HepG2 (cell line): ENCODE data around the gene TASL. TPM values are rescaled to one million over a fixed set of nuclear protein-coding genes. Genes with fewer than 3 reads are reported as not detected.

Experiments
- ATAC-seq: fragments of 200-7000 bp; cut with Tn5 transposase; 3 replicates; pipeline ENCODE4 v1.9.1; 2020; ENCODE audit warnings: mild to moderate bottlenecking, moderate library complexity
- BruUV-seq: library from RNA; stranded (reverse); fragments of 400-500 nt; replicated peaks from 2 replicates; lab custom pipeline; 2021; lab: Mats Ljungman, UMichigan
- CTCF ChIA-PET: fragments of 300-600 bp; formaldehyde crosslinking; extraction: SDS; loops from one replicate; lab custom pipeline; 2021; ENCODE audit warnings: low total read pairs, inconsistent platforms, low intra/inter-chr PET ratio; lab: Yijun Ruan, JAX
- POLR2A ChIA-PET: fragments of 350-600 bp; sonication (Branson Sonifier 250); formaldehyde crosslinking; loops from one replicate; lab custom pipeline; 2020; ENCODE audit warnings: antibody characterized with exemption, inconsistent platforms; lab: Yijun Ruan, JAX
- DNase-seq: peaks from one replicate; pipeline ENCODE4 v3.0.0-alpha.2; 2015; ENCODE audit warnings: low spot score
- FAIRE-seq: peaks from 3 replicates; lab custom pipeline; 2011; peaks lifted over from hg19 to GRCh38; lab: Jason Lieb, UNC
- H2AFZ ChIP-seq: one replicate; pipeline ENCODE4 v1.6.1; 2011; ENCODE audit warnings: low read length, inconsistent platforms
- H3K27ac ChIP-seq: fragments of 300-600 bp; 3 replicates; pipeline ENCODE4 v1.8.0; 2011; ENCODE audit warnings: mixed run types, mild to moderate bottlenecking, mixed read lengths, low read length, inconsistent platforms; ENCODE audit not compliant: insufficient read depth; ENCODE audit errors: extremely low read length
- H3K27me3 ChIP-seq, 2 experiments: fragments of 200-600 bp in 1 of 2; 2 replicates in 1 of 2; 3 replicates in 1 of 2; pipeline versions ENCODE4 v1.6.0 to v1.8.0; 2011; ENCODE audit warnings: low read length in 2 of 2, mild to moderate bottlenecking in 2 of 2, moderate library complexity in 2 of 2, inconsistent platforms in 1 of 2; ENCODE audit not compliant: insufficient read depth in 2 of 2, control insufficient read depth in 1 of 2
- H3K36me3 ChIP-seq, 2 experiments: fragments of 200-600 bp in 1 of 2; replicated peaks in 1 of 2; 2 replicates in 1 of 2; 3 replicates in 1 of 2; pipeline versions ENCODE4 v1.5.1 to v1.8.0; 2011; ENCODE audit warnings: low read length in 2 of 2, inconsistent platforms in 1 of 2; ENCODE audit not compliant: insufficient read depth in 2 of 2, control insufficient read depth in 1 of 2
- H3K4me1 ChIP-seq: 2 replicates; pipeline ENCODE4 v1.5.1; 2012; ENCODE audit warnings: low read length, inconsistent platforms; ENCODE audit not compliant: insufficient read depth
- H3K4me2 ChIP-seq: 2 replicates; pipeline ENCODE4 v1.6.0; 2011; ENCODE audit warnings: low read depth, low read length, inconsistent platforms
- H3K4me3 ChIP-seq, 3 experiments: fragments of 200-600 bp in 1 of 3; sonication (generic), shearing (Covaris generic) in 1 of 3; replicated peaks in 1 of 3; 2 replicates each; pipeline ENCODE4 v1.5.1; 2011 to 2016; ENCODE audit warnings: low read length in 3 of 3, inconsistent platforms in 2 of 3, low read depth in 2 of 3, mild to moderate bottlenecking in 2 of 3, control low read depth in 1 of 3, mixed read lengths in 1 of 3; ENCODE audit not compliant: insufficient read depth in 1 of 3
- H3K79me2 ChIP-seq: one replicate; pipeline ENCODE4 v1.6.1; 2011; ENCODE audit warnings: low read length, inconsistent platforms; ENCODE audit not compliant: insufficient read depth
- H3K9ac ChIP-seq: 2 replicates; pipeline ENCODE4 v1.6.0; 2011; ENCODE audit warnings: mild to moderate bottlenecking, low read depth, low read length, inconsistent platforms; ENCODE audit not compliant: insufficient read depth
- H3K9me3 ChIP-seq: 2 replicates; pipeline ENCODE4 v1.5.1; 2012; ENCODE audit warnings: mild to moderate bottlenecking, low read length
- H4K20me1 ChIP-seq: 2 replicates; pipeline ENCODE4 v1.6.0; 2011; ENCODE audit warnings: inconsistent platforms, mild to moderate bottlenecking, low read length, moderate library complexity; ENCODE audit not compliant: insufficient read depth
- ZNF556 ChIP-seq: sonication (generic); formaldehyde crosslinking; IDR thresholded peaks from 2 replicates; pipeline ENCODE4 v1.4.0; 2020; ENCODE audit warnings: mild to moderate bottlenecking, missing genetic modification reagents, borderline replicate concordance
- WGBS: methylation state at CpG from one replicate; pipeline ENCODE4 v1.1.6; 2017; ENCODE audit warnings: low lambda C conversion rate; 5-methylcytosine and 5-hydroxymethylcytosine counted together
- in situ Hi-C: cut with HindIII; loops from 2 replicates; pipeline ENCODE4 v1.10.0; 2017; ENCODE audit warnings: low pct_unique_long_range_greater_than_20kb; ENCODE audit not compliant: extremely low pct_ligation_motif_present
- intact Hi-C: fragments of 100-400 bp; cut with micrococcal nuclease; formaldehyde crosslinking; loops from one replicate; pipeline ENCODE4 v1.10.0; 2022; ENCODE audit not compliant: unreplicated experiment
- polyA plus RNA-seq, 8 experiments: library from polyadenylated mRNA; depleted of rRNA in 3 of 8; stranded (reverse) in 7 of 8; unstranded in 1 of 8; fragments of >200 nt; fragmentation: Illumina TruSeq in 4 of 8; extraction: Trizol in 4 of 8; gene quantifications; 2 replicates each; pipeline versions ENCODE4 v1.2.1 to v1.2.3, GENCODE V29; 2011 to 2016; ENCODE audit warnings: low read depth in 4 of 8, missing spikeins in 1 of 8, mixed read lengths in 1 of 8; ENCODE audit not compliant: insufficient read depth in 1 of 8
- small RNA-seq, 3 experiments: library from RNA; depleted of rRNA; stranded (forward); fragments of <200 nt; gene quantifications; one replicate each; pipeline ENCODE3, GENCODE V24; 2012; ENCODE audit warnings: low read depth in 2 of 3, low replicate concordance in 1 of 3; ENCODE audit not compliant: insufficient read length in 3 of 3, insufficient read depth in 2 of 3
- total RNA-seq, 5 experiments: library from RNA; depleted of rRNA; stranded (reverse); fragments of >200 nt; fragmentation: Illumina TruSeq; extraction: Trizol; gene quantifications; 2 replicates each; pipeline ENCODE4 v1.2.3, GENCODE V29; 2016; ENCODE audit warnings: low read depth in 1 of 5
- TF ChIP-seq, protein P1 (sequence below): IDR thresholded peaks from 2 replicates; pipeline ENCODE4 v1.6.1; 2016; ENCODE audit warnings: mild to moderate bottlenecking, missing biosample characterization, missing genetic modification reagents
- TF ChIP-seq, protein P2 (sequence below): sonication (generic); formaldehyde crosslinking; IDR thresholded peaks from 2 replicates; pipeline ENCODE4 v1.5.0; 2020; ENCODE audit warnings: mild to moderate bottlenecking, missing genetic modification reagents, moderate library complexity

TASL gene
- total and polyA plus RNA-seq, 2 of the 13 experiments (the other 11 are each of a cell fraction or from before 2014, with no cell fraction given) = not detected

DNA sequence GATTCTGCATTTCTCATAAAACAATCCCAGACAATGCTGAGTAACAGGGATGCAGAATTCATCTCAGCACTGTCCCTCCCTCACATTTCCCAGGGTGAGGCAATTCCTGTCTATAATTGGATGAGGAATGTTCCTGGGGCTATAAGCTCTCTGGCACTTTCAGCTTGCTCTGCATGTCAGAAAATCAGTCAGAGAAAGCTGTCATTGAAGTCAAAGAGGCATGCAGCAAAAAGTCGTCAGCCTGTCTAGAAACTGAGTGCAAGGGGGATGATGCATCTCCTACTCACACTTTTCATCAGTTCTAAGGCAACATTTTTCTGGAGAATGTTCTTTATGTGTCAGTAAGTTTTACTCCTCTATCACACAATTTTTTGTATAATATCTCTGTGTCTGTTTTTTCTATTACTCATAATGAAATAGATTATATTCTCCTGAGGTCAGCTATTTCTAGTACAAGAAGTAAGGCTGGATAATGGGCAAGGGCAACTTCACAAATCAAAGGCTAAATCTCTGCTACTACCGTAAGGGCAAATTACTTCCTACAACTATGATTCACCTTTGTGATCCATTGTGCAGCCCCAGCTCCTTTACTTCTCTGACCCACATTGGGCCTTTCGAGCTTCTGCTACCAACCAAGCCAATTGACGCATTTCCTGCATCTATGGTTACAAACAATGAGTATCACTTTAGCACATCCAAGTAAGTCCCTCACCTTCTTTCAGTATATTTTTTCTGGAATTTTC is 56.0 kb downstream of the TASL start (continued):
- TF ChIP-seq, protein P1, sequence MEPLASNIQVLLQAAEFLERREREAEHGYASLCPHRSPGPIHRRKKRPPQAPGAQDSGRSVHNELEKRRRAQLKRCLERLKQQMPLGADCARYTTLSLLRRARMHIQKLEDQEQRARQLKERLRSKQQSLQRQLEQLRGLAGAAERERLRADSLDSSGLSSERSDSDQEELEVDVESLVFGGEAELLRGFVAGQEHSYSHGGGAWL (CRISPR knock-in tag) = no peak

- H3K9me3 ChIP-seq = no peaks in the 10 kb centered on the region
- H3K4me3 ChIP-seq = no peak overlapping the region
- H3K4me2 ChIP-seq = no peak overlapping the region
- H3K79me2 ChIP-seq = no peaks in the 10 kb centered on the region
- peak; percentile 4 for DNase-seq
- ChIA-PET CTCF (no interaction called here), POLR2A (no interaction called here)
- peak; percentile 76 for FAIRE-seq
- H3K27me3 ChIP-seq = no peaks in the 10 kb centered on the region
- no peak overlapping the region for H2AFZ ChIP-seq
- no peak for ATAC-seq
- no peak overlapping the region for H3K9ac ChIP-seq
- BruUV-seq = no TSS peak
- no peaks in the 10 kb centered on the region for H4K20me1 ChIP-seq
- H3K27ac ChIP-seq = no peak overlapping the region
- H3K4me1 ChIP-seq = no peaks in the 10 kb centered on the region
- H3K36me3 ChIP-seq = no peaks in the 10 kb centered on the region
- TF ChIP-seq, protein P2, sequence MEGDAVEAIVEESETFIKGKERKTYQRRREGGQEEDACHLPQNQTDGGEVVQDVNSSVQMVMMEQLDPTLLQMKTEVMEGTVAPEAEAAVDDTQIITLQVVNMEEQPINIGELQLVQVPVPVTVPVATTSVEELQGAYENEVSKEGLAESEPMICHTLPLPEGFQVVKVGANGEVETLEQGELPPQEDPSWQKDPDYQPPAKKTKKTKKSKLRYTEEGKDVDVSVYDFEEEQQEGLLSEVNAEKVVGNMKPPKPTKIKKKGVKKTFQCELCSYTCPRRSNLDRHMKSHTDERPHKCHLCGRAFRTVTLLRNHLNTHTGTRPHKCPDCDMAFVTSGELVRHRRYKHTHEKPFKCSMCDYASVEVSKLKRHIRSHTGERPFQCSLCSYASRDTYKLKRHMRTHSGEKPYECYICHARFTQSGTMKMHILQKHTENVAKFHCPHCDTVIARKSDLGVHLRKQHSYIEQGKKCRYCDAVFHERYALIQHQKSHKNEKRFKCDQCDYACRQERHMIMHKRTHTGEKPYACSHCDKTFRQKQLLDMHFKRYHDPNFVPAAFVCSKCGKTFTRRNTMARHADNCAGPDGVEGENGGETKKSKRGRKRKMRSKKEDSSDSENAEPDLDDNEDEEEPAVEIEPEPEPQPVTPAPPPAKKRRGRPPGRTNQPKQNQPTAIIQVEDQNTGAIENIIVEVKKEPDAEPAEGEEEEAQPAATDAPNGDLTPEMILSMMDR (CRISPR knock-in tag) = peak; percentile 13; the same call in 1 of the 2 replicates
- no peak for TF ChIP-seq ZNF556 (CRISPR knock-in tag)
- TF ChIP-seq, all 625 proteins: peak for 1
- in situ Hi-C loops = no loop called here
- 2% methylated on average over 3 of the region's 3 CpGs for WGBS
- intact Hi-C loops = no loop called here
Observed at GRCh38 chrX:30513284-30513683, 64.3 kb downstream of the TASL start.

Small RNA genes within 50 kb of the gene (small RNA-seq; reads per million reads assigned to genes)
- 0 reads per million in 3 experiments for gene CKS1BP6

Other genes starting within 250 kb of the TASL start
- gene GK, start 75.7 kb upstream of the TASL start, total RNA-seq (2016; rRNA removed; fragmentation: Illumina TruSeq; extraction: Trizol) = 64.2 and 91.1 TPM in 2 replicates
- gene GK, start 75.7 kb upstream of the TASL start, polyA plus RNA-seq (2011; rRNA removed) = 265 and 274 TPM in 2 replicates